Astrocyte (in vitro differentiated cells and primary cell): ENCODE results near the gene MGAT5. TPM values are rescaled to one million over a fixed set of nuclear protein-coding genes. Genes with fewer than 3 reads are reported as not detected.

Experiments
- DNase-seq: peaks from one replicate; pipeline ENCODE4 v3.0.0-alpha.2; 2010; ENCODE audit warnings: low read depth
- FAIRE-seq: peaks from 2 replicates; lab custom pipeline; 2011; peaks lifted over from hg19 to GRCh38; lab: Jason Lieb, UNC
- H2AFZ ChIP-seq: 2 replicates; pipeline ENCODE4 v1.6.0; 2012; ENCODE audit warnings: low read depth, low read length, inconsistent platforms
- H3K27ac ChIP-seq: 2 replicates; pipeline ENCODE4 v1.5.1; 2011; ENCODE audit warnings: low read depth, low read length, inconsistent platforms
- H3K27me3 ChIP-seq: 2 replicates; pipeline ENCODE4 v1.6.0; 2011; ENCODE audit warnings: low read length, inconsistent platforms; ENCODE audit not compliant: insufficient read depth
- H3K36me3 ChIP-seq: 2 replicates; pipeline ENCODE4 v1.5.1; 2011; ENCODE audit warnings: low read length, inconsistent platforms; ENCODE audit not compliant: insufficient read depth
- H3K4me1 ChIP-seq: 2 replicates; pipeline ENCODE4 v1.5.1; 2011; ENCODE audit warnings: low read length, inconsistent platforms; ENCODE audit not compliant: insufficient read depth
- H3K4me2 ChIP-seq: 2 replicates; pipeline ENCODE4 v1.6.0; 2012; ENCODE audit warnings: low read length, inconsistent platforms
- H3K4me3 ChIP-seq: 2 replicates; pipeline ENCODE4 v1.5.1; 2011; ENCODE audit warnings: low read depth, mild to moderate bottlenecking, low read length, inconsistent platforms; ENCODE audit not compliant: insufficient read depth
- H3K79me2 ChIP-seq: 2 replicates; pipeline ENCODE4 v1.6.0; 2012; ENCODE audit warnings: mild to moderate bottlenecking, low read length, inconsistent platforms; ENCODE audit not compliant: insufficient read depth
- H3K9ac ChIP-seq: 2 replicates; pipeline ENCODE4 v1.6.0; 2012; ENCODE audit warnings: mild to moderate bottlenecking, low read length, inconsistent platforms
- H3K9me3 ChIP-seq: 2 replicates; pipeline ENCODE4 v1.5.1; 2012; ENCODE audit warnings: low read depth, mild to moderate bottlenecking, low read length, inconsistent platforms; ENCODE audit not compliant: insufficient read depth
- H4K20me1 ChIP-seq: 2 replicates; pipeline ENCODE4 v1.6.0; 2012; ENCODE audit warnings: low read length, inconsistent platforms; ENCODE audit not compliant: insufficient read depth
- H3K27ac Mint-ChIP-seq: one replicate; pipeline ENCODE4 v1.8.0; 2021; ENCODE audit warnings: mild to moderate bottlenecking, mixed read lengths; ENCODE audit not compliant: unreplicated experiment
- H3K27me3 Mint-ChIP-seq: one replicate; pipeline ENCODE4 v1.8.0; 2021; ENCODE audit warnings: low read depth, mixed read lengths; ENCODE audit not compliant: unreplicated experiment
- H3K36me3 Mint-ChIP-seq: one replicate; pipeline ENCODE4 v1.8.0; 2021; ENCODE audit warnings: low read depth, mixed read lengths; ENCODE audit not compliant: unreplicated experiment
- H3K4me1 Mint-ChIP-seq: one replicate; pipeline ENCODE4 v1.8.0; 2021; ENCODE audit warnings: low read depth, mixed read lengths; ENCODE audit not compliant: unreplicated experiment
- H3K4me3 Mint-ChIP-seq: one replicate; pipeline ENCODE4 v1.8.0; 2021; ENCODE audit warnings: mild to moderate bottlenecking, moderate library complexity, mixed read lengths; ENCODE audit not compliant: unreplicated experiment
- H3K9me3 Mint-ChIP-seq: one replicate; pipeline ENCODE4 v1.8.0; 2021; ENCODE audit warnings: mild to moderate bottlenecking, mixed read lengths; ENCODE audit not compliant: unreplicated experiment
- EZH2 ChIP-seq: IDR thresholded peaks from 2 replicates; pipeline ENCODE4 v1.6.1; 2012; ENCODE audit warnings: mild to moderate bottlenecking, low read length, inconsistent platforms; ENCODE audit not compliant: insufficient read depth
- total RNA-seq: library from RNA; stranded (reverse); gene quantifications from 2 replicates; pipeline ENCODE4 v1.2.1, GENCODE V29; 2021
- TF ChIP-seq, protein P1 (sequence below): IDR thresholded peaks from 2 replicates; pipeline ENCODE4 v1.5.1; 2011; ENCODE audit warnings: low read depth, mild to moderate bottlenecking, inconsistent platforms, low read length, moderate library complexity; ENCODE audit not compliant: insufficient read depth

The MGAT5 gene
- total RNA-seq, 1 donor from 2014 or later, result 80.2 TPM

- Mint-ChIP-seq H3K4me1 (peaks cover 2% of the 10 kb centered on the region), H3K27ac (no peak overlapping the region), H3K36me3 (peaks cover 6% of the 10 kb centered on the region), H3K9me3 (no peaks in the 10 kb centered on the region), H3K4me3 (no peak overlapping the region), H3K27me3 (no peaks in the 10 kb centered on the region)
- H3K36me3 ChIP-seq, result no peaks in the 10 kb centered on the region
- no peaks in the 10 kb centered on the region for H3K79me2 ChIP-seq
- H3K27ac ChIP-seq, result no peak overlapping the region
- no peaks in the 10 kb centered on the region for H3K27me3 ChIP-seq
- FAIRE-seq (no peak), DNase-seq (peak; percentile 34)
- no peak overlapping the region for H3K4me3 ChIP-seq
- TF ChIP-seq, protein P1, sequence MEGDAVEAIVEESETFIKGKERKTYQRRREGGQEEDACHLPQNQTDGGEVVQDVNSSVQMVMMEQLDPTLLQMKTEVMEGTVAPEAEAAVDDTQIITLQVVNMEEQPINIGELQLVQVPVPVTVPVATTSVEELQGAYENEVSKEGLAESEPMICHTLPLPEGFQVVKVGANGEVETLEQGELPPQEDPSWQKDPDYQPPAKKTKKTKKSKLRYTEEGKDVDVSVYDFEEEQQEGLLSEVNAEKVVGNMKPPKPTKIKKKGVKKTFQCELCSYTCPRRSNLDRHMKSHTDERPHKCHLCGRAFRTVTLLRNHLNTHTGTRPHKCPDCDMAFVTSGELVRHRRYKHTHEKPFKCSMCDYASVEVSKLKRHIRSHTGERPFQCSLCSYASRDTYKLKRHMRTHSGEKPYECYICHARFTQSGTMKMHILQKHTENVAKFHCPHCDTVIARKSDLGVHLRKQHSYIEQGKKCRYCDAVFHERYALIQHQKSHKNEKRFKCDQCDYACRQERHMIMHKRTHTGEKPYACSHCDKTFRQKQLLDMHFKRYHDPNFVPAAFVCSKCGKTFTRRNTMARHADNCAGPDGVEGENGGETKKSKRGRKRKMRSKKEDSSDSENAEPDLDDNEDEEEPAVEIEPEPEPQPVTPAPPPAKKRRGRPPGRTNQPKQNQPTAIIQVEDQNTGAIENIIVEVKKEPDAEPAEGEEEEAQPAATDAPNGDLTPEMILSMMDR, result no peak
- TF ChIP-seq EZH2, result no peak
- H4K20me1 ChIP-seq, result peaks cover 4% of the 10 kb centered on the region
- H3K9me3 ChIP-seq, result no peaks in the 10 kb centered on the region
- no peak overlapping the region for H3K9ac ChIP-seq
- no peak overlapping the region for H2AFZ ChIP-seq
- H3K4me2 ChIP-seq, result no peak overlapping the region
- H3K4me1 ChIP-seq, result no peaks in the 10 kb centered on the region
These were observed 56.5 kb downstream of the MGAT5 start for GRCh38 chr2:134310107-134311079.

GRCh38 chr2:134312482-134312881 lies 58.6 kb downstream of the MGAT5 start:
- no peaks in the 10 kb centered on the region for H3K9me3 Mint-ChIP-seq
- no peak for FAIRE-seq
- Histone ChIP-seq H3K4me2 (peak overlapping the region; percentile 24), H3K4me3 (no peak overlapping the region), H3K4me1 (no peaks in the 10 kb centered on the region), H3K9me3 (no peaks in the 10 kb centered on the region), H3K9ac (no peak overlapping the region), H3K27me3 (no peaks in the 10 kb centered on the region), H3K36me3 (no peaks in the 10 kb centered on the region), H3K79me2 (no peaks in the 10 kb centered on the region), H3K27ac (no peak overlapping the region), H2AFZ (no peak overlapping the region), H4K20me1 (peaks cover 4% of the 10 kb centered on the region)
- peaks cover 2% of the 10 kb centered on the region for H3K4me1 Mint-ChIP-seq
- peaks cover 8% of the 10 kb centered on the region for H3K36me3 Mint-ChIP-seq
- TF ChIP-seq, protein P1, result no peak
- no peak for TF ChIP-seq EZH2
- no peaks in the 10 kb centered on the region for H3K27me3 Mint-ChIP-seq
- DNase-seq, result no peak
- no peak overlapping the region for H3K27ac Mint-ChIP-seq
- H3K4me3 Mint-ChIP-seq, result no peak overlapping the region

DNA sequence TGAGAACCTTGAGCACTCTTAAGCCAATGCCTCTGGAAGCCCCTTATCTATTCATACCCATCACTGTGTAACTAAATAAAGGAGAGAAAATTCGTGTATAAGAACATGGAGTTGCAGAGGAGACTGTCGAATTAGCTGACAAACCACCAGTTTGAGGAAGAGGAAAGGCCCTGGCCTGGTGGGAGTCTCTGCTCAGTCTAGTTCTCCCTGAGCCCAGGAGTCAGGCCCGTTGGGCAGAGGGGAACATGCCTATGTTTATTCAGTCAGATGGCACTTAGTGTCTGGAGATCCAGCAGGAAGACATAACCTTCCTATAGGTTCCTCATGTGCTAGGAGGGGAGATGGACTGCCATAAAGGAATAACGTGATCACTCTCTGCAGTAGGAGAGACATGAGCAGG lies 60.3 kb downstream of the MGAT5 start:
- TF ChIP-seq, protein P1, result no peak
- no peak for TF ChIP-seq EZH2
- Histone ChIP-seq H3K36me3 (no peaks in the 10 kb centered on the region), H3K79me2 (no peaks in the 10 kb centered on the region), H4K20me1 (peaks cover 4% of the 10 kb centered on the region), H3K4me3 (no peak overlapping the region), H3K4me2 (no peak overlapping the region), H3K27me3 (no peaks in the 10 kb centered on the region), H3K9me3 (no peaks in the 10 kb centered on the region), H3K4me1 (no peaks in the 10 kb centered on the region), H3K9ac (no peak overlapping the region), H3K27ac (no peak overlapping the region), H2AFZ (no peak overlapping the region)
- H3K4me1 Mint-ChIP-seq, result peaks cover 2% of the 10 kb centered on the region
- H3K27me3 Mint-ChIP-seq, result no peaks in the 10 kb centered on the region
- peaks cover under 1% of the 10 kb centered on the region for H3K9me3 Mint-ChIP-seq
- peaks cover 13% of the 10 kb centered on the region for H3K36me3 Mint-ChIP-seq
- FAIRE-seq, result no peak
- DNase-seq, result no peak
- no peak overlapping the region for H3K4me3 Mint-ChIP-seq
- H3K27ac Mint-ChIP-seq, result no peak overlapping the region
